Activated CD8-positive, alpha-beta memory T cell treated with anti-CD3 and anti-CD28 coated beads for 48 hours (primary cell): Measurements from ENCODE around the gene SHKBP1.
"Not testable (repeated sequence)": the region's sequence is repeated elsewhere in the genome, so short reads cannot be mapped to it uniquely, and the experiment has no call there.

Experiments used
- DNase-seq, 3 experiments: peaks; one replicate each; pipeline ENCODE4 v3.0.0-alpha.2; 2020; ENCODE audit warnings: low read depth in 2 of 3, low spot score in 2 of 3

SHKBP1 gene, protein sequence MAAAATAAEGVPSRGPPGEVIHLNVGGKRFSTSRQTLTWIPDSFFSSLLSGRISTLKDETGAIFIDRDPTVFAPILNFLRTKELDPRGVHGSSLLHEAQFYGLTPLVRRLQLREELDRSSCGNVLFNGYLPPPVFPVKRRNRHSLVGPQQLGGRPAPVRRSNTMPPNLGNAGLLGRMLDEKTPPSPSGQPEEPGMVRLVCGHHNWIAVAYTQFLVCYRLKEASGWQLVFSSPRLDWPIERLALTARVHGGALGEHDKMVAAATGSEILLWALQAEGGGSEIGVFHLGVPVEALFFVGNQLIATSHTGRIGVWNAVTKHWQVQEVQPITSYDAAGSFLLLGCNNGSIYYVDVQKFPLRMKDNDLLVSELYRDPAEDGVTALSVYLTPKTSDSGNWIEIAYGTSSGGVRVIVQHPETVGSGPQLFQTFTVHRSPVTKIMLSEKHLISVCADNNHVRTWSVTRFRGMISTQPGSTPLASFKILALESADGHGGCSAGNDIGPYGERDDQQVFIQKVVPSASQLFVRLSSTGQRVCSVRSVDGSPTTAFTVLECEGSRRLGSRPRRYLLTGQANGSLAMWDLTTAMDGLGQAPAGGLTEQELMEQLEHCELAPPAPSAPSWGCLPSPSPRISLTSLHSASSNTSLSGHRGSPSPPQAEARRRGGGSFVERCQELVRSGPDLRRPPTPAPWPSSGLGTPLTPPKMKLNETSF

GRCh38 chr19:40576585-40577451, at the start of gene SHKBP1:
Gene SHKBP1 (plus strand): TSS chr19:40576873. CDS start chr19:40576900, 27 bp downstream.
- peak; percentile 80 to 88 (median 82) for DNase-seq

DNA sequence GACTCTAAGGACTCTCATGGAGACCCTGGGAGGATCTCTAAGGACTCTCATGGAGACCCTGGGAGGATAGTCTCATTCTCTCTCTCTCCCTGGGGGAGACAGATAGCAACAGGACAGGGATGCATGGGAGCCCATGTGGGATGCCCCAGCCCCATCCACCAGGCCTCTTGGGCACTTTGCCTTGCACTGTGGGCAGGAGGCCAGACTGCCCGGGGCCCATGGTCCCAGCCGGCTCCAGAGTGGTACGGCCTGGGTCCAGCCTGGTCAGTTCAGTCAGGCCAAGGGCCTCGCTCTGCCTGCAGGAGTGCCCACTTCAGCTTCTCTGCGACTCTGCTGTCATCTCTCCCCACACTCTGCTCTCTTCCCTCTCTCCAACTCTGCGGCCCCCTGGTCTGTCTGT, 48.6 kb upstream of the SHKBP1 start:
- no peak for DNase-seq

- DNase-seq = no peak
Observed at GRCh38 chr19:40528533-40529092, 48.1 kb upstream of the SHKBP1 start.

DNA sequence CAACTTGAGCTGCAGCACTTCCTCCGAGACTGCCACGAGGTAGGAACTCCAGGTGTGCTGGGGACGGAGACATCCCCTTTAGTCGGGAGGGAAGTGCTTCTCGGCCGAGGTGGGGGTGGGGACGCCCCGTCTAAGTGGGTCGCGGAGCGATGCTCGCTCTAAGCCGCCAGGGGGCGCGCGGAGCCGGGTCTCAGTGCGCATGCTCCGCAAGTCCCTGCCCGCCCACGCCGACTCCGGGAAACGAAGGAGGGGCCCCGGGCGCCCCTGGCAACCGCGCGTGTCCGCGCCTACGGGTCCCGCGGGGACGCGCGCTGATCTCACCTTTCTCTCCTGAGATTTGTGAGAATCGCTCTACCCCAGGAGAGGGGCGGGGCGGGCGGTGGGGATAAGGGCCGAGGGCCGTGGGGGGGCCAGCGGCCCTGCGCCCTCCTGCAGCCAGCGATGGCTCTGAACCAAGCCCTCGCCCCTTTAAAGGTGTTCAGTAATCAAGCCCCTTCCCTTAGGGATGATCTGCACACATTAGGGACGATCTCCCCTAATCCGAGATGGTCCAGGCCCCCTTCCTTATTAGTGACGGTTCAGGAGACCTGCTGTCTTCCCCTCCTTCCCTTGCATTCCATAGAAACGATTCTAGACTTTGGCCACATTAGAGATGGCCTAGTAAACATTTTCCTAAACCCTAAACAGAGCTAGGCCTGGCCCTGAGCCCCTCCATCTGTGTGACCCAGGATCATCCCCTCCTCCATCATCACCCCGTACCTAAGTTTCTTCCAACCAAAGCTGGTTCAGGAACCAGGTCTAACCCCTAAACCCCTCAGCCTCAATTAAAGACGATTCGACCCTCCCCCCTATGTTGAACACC, 47.3 kb upstream of the SHKBP1 start:
- peak; percentile 80 to 94 (median 88) for DNase-seq

GRCh38 chr19:40530091-40530901, 46.4 kb upstream of the SHKBP1 start:
- no peak for DNase-seq

DNA sequence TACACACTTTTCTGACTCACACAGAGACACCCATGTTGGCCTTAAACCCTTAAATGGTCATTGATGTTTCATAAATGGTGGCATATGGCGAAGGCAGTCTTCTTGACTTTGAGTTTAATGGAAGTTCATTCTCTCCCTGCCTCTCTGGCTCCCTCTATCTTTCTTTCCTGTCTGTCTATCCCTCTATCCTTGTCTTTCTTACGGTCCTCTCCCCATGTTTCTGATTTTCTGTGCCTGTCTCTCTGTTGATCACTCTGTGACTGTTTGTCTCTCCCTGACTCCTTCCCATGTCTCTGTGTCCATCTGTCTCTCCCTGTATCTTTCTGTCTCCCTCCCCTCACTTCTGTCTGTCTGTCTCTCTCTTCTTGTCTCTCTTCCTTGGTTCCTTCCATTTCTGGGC, 43.2 kb upstream of the SHKBP1 start:
- no peak for DNase-seq

GRCh38 chr19:40534148-40534547, 42.5 kb upstream of the SHKBP1 start:
- DNase-seq = no peak

- no peak for DNase-seq
Observed at GRCh38 chr19:40539070-40539469, 37.6 kb upstream of the SHKBP1 start.

GRCh38 chr19:40542202-40542859, 34.3 kb upstream of the SHKBP1 start:
- DNase-seq = no peak

DNA sequence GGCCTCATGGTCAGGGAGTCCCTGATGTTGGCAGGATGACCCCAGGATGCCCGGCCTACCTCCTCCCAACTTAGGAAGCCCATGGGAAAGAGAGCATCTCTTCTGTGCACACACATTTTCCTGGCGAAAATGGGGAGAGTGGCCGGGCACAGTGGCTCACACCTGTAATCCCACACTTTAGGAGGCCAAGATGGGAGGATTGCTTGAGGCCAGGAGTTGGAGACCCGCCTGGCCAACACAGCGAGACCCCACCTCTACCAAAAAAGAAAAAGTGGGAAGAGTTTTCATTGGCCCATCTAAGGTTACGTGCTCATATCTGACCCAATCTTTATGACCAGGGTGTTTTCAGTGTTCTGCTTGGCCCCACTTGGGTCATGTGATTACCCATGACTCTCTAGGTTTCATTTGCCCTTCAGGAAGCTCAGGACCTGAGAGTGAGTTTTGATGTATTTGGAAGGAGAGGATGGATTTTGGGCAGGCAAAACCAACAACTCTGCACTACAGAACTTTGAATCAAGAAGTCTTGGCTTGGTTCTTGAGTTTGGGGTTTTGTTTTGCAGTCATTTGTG, 33.6 kb upstream of the SHKBP1 start:
- DNase-seq = no peak

- DNase-seq = not testable (repeated sequence)
Observed at GRCh38 chr19:40546153-40546841, 30.4 kb upstream of the SHKBP1 start.

DNA sequence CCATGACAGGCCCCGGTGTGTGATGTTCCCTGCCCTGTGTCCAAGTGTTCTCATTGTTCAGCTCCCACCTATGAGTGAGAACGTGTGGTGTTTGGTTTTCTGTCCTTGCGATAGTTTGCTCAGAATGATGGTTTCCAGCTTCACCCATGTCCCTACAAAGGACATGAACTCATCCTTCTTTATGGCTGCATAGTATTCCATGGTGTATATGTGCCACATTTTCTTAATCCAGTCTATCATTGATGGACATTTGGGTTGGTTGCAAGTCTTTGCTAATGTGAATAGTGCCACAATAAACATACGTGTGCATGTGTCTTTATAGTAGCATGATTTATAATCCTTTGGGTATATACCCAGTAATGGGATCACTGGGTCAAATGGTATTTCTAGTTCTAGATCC, 29.5 kb upstream of the SHKBP1 start:
- not testable (repeated sequence) for DNase-seq

DNA sequence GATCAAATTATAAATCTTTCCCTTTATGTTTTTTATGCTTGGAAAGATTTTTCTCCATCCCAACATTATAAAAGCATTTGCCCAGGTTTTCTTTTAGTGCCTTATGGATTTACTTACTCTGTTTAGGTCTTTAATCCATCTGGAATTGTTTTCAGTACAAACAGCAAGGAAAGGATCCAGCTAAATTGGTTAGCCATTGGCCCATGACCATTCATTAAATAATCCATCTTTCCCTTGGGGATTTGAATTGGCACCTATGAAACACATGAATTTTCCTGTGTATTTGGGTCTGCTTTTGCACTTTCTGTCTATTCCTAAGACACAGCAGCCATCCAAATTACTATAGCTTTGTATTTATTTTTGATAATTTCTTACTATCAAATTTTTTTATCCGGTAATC, 28.8 kb upstream of the SHKBP1 start:
- DNase-seq = no peak

- DNase-seq = peak in 2 of 3 experiments; percentile 40 to 49
Observed at GRCh38 chr19:40549007-40549708, 27.5 kb upstream of the SHKBP1 start.

DNA sequence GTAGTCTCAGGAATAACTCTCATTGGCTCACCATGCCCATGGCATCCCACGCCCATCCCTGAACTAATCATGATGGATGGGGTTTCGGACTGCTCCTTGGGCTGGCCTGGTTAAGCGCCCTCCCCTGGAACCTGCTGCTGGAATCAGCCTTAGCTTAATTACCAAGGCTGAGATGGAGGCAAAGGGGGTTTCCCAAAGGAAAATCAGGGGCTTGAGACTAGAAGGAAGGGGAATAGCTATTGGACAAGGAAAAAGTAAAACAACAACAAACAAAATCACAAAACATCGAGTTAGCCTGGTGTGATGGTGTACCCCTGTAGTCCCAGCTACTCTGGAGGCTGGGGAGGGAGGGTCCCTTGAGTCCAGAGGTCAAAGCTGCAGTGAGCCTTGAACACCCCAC, 25.7 kb upstream of the SHKBP1 start:
- DNase-seq = no peak

GRCh38 chr19:40552848-40553247, 23.8 kb upstream of the SHKBP1 start:
- no peak for DNase-seq
